ENCODE data around the gene AURKA. TPM values are rescaled to one million over a fixed set of nuclear protein-coding genes. Genes with fewer than 3 reads are reported as not detected.

AURKA gene
- total and polyA plus RNA-seq, 2 of the 8 experiments (the other 6 are each of a cell fraction or from before 2014, with no cell fraction given): 45.8 to 84.8 TPM

- no peak for FAIRE-seq
Observed at GRCh38 chr20:56388882-56389281, 3.1 kb downstream of the AURKA start.

More at GRCh38 chr20:56388882-56389281, 3.1 kb downstream of the AURKA start:
- Histone ChIP-seq H4K8ac (ENCODE audit: extremely low read depth, insufficient read depth, low read length) (no peak overlapping the region), H3K4me1 (replicated peaks in 1 of 4; ENCODE audit: control insufficient read depth in 3 of 4, insufficient read depth in 4 of 4, low read length in 3 of 4) (peaks cover 3 to 5% (median 4%) of the 10 kb centered on the region in 4 experiments; a peak in 5 of 7 replicates), H3K14ac (ENCODE audit: insufficient read length) (no peak overlapping the region), H3K27me3 (replicated peaks in 1 of 4; ENCODE audit: control insufficient read depth in 3 of 4, extremely low read depth in 1 of 4, insufficient read depth in 3 of 4, low read length in 3 of 4) (no peaks in the 10 kb centered on the region), H3K9me3 (ENCODE audit: insufficient read depth in 2 of 2, low read depth in 1 of 2, low read length in 1 of 2) (no peaks in the 10 kb centered on the region), H2BK20ac (ENCODE audit: low read length) (no peak overlapping the region), H3K4me3 (ENCODE audit: extremely low read depth in 1 of 4, insufficient read depth in 2 of 4, low read depth in 3 of 4, low read length in 4 of 4) (no peak overlapping the region), H2BK120ac (replicated peaks; ENCODE audit: low read depth, low read length) (no peak overlapping the region), H4K91ac (replicated peaks; ENCODE audit: insufficient read length, low read length) (no peak overlapping the region), H3K23me2 (ENCODE audit: low read depth, low read length) (peaks cover 3% of the 10 kb centered on the region), H3K23ac (ENCODE audit: insufficient read length) (no peak overlapping the region), H3K18ac (ENCODE audit: extremely low read depth, low read length) (no peak overlapping the region), H4K20me1 (replicated peaks in 1 of 2; ENCODE audit: control insufficient read depth in 1 of 2, insufficient read depth in 2 of 2, low read length in 2 of 2) (peaks cover 5 to 15% of the 10 kb centered on the region in 2 experiments), H4K5ac (ENCODE audit: insufficient read length, low read depth, low read length) (no peak overlapping the region), H3K56ac (replicated peaks; ENCODE audit: insufficient read length, low read depth, low read length) (no peak overlapping the region), H2AFZ (ENCODE audit: low read length) (no peak overlapping the region), H2BK15ac (ENCODE audit: low read length) (no peak overlapping the region), H3K36me3 (ENCODE audit: control insufficient read depth in 2 of 4, insufficient read depth in 4 of 4, low read length in 3 of 4) (peaks cover 13 to 54% (median 40%) of the 10 kb centered on the region in 4 experiments), H3K4ac (replicated peaks; ENCODE audit: insufficient read length, low read depth, low read length) (no peak overlapping the region), H2AK5ac (ENCODE audit: low read depth, low read length) (no peak overlapping the region), H3K79me2 (ENCODE audit: control insufficient read depth in 1 of 2, insufficient read depth in 2 of 2, low read length in 2 of 2) (peaks cover 24 to 78% of the 10 kb centered on the region in 2 experiments), H3K4me2 (ENCODE audit: insufficient read depth in 1 of 2, low read depth in 2 of 2, low read length in 2 of 2) (no peak overlapping the region), H2BK5ac (ENCODE audit: low read depth, low read length) (no peak overlapping the region), H3K27ac (ENCODE audit: low read depth, low read length) (no peak overlapping the region), H2BK12ac (ENCODE audit: low read depth, low read length) (no peak overlapping the region), H3K79me1 (ENCODE audit: low read depth, low read length) (peaks cover 14% of the 10 kb centered on the region), H3K9ac (replicated peaks in 1 of 4; ENCODE audit: extremely low read depth in 1 of 4, low read depth in 3 of 4, low read length in 3 of 4) (no peak overlapping the region)
- DNase-seq (ENCODE audit: low read depth in 1 of 2, low spot score in 2 of 2): no peak
- POLR2A ChIA-PET (ENCODE audit: partially characterized antibody): interaction anchor here (0.9 kb wide), 1 partner anchor 198 kb away, joined by 3 read pairs; no protein-coding TSS in a partner anchor
- WGBS, 2 experiments (ENCODE audit: extremely low coverage in 1 of 2, insufficient coverage in 1 of 2, insufficient read length in 1 of 2, insufficient replicate concordance in 2 of 2, low coverage in 1 of 2, low lambda C conversion rate in 2 of 2, missing lambda C conversion rate in 1 of 2): 78% methylated on average over 4 of the region's 4 CpGs; no CpG with 5 or more reads in 1 of the 2 experiments
- CTCF ChIA-PET (ENCODE audit: partially characterized antibody): no interaction called here
- TF ChIP-seq CHD2 (IDR thresholded peaks at IDR 0.05; ENCODE audit: low read length) (no peak), RBBP5 (IDR thresholded peaks at IDR 0.05; ENCODE audit: borderline replicate concordance, low read depth, low read length) (no peak), TAF1 (IDR thresholded peaks at IDR 0.05; ENCODE audit: low read depth, low read length) (no peak), JUN (IDR thresholded peaks at IDR 0.05; ENCODE audit: low read depth, low read length) (no peak), RNF2 (IDR thresholded peaks at IDR 0.05; ENCODE audit: borderline replicate concordance, low read depth, low read length, missing control alignments, poor library complexity, severe bottlenecking) (no peak), BRCA1 (IDR thresholded peaks at IDR 0.05; ENCODE audit: low read depth, low read length) (no peak), BACH1 (IDR thresholded peaks at IDR 0.05; ENCODE audit: low read length) (no peak)

Measured in H1 (cell line).